Mucosa of descending colon (tissue), 3 donors: ENCODE measurements around the gene DGKQ. TPM values are rescaled to one million over a fixed set of nuclear protein-coding genes. Genes with fewer than 3 reads are reported as not detected.
"Not testable (repeated sequence)": the region's sequence is repeated elsewhere in the genome, so short reads cannot be mapped to it uniquely, and the experiment has no call there.

Source experiments
- ATAC-seq: fragments of 200-7000 bp; cut with Tn5 transposase; one replicate; pipeline ENCODE4 v1.9.1; 2020; ENCODE audit warnings: mild to moderate bottlenecking, moderate library complexity
- DNase-seq, 3 donors: peaks; one replicate each; pipeline ENCODE4 v3.0.0-alpha.2; 2020
- H3K36me3 ChIP-seq: fragments of 200-600 bp; one replicate; pipeline ENCODE4 v1.8.0; 2021; ENCODE audit warnings: low read depth, mild to moderate bottlenecking
- H3K4me1 ChIP-seq: fragments of 200-600 bp; one replicate; pipeline ENCODE4 v1.8.0; 2021; ENCODE audit warnings: low read depth, mild to moderate bottlenecking
- H3K4me3 ChIP-seq: fragments of 200-600 bp; one replicate; pipeline ENCODE4 v1.8.0; 2021; ENCODE audit warnings: mild to moderate bottlenecking
- H3K9me3 ChIP-seq: fragments of 200-600 bp; one replicate; pipeline ENCODE4 v1.8.0; 2021; ENCODE audit warnings: mild to moderate bottlenecking
- intact Hi-C, 2 donors: fragments of 100-400 bp; cut with DNase I in 1 of 2; cut with micrococcal nuclease in 1 of 2; formaldehyde crosslinking; loops; one replicate each; pipeline versions ENCODE4 v1.11.0 to v1.11.1; 2022; cut with DNase I, micrococcal nuclease
- total RNA-seq, 3 donors: library from RNA; stranded (reverse); fragmentation: NEBNext Ultra II Directional in 2 of 3; extraction: Animal tissue kit (Norgen Biotek cat#: 25700) in 2 of 3; gene quantifications; one replicate each; pipeline versions ENCODE4 v1.2.1 to v1.2.4, GENCODE V29; 2021 to 2023
- TF ChIP-seq, protein P1 (sequence below): fragments of 200-600 bp; IDR thresholded peaks from one replicate; pipeline ENCODE4 v1.8.0; 2022; ENCODE audit warnings: antibody characterized with exemption, mild to moderate bottlenecking
- donor health status: DM: no; HTN: no; CAD: no; lungs with moderate emphysema.
- donor health status: DM: no; HTN: no; CAD: no.
- donor health status: DM: no; HTN: yes; CAD: no.

The DGKQ gene
- total RNA-seq, 3 donors from 2014 or later, result 31.8 to 56.1 (median 41.7) TPM

DNA sequence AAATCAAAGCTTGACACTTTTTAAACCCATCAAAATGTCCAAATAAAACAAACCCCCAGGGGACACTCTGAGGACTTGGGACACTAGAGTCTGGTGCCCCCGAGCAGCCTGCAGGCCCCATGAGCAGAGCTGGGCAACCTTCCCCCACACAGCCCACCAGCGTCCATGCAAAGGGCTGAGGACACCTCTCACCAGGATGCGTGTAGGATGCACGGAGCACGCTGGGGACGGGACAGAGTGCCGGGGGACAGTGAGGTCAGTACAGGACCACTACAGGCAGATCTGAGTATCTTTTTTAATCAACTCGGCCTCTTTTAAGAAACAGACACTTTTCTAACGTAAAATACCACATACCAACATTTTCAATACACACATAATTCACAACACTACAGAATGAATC, 48.2 kb downstream of the DGKQ start:
- DNase-seq, result no peak
- no peak overlapping the region for H3K4me3 ChIP-seq
- no peaks in the 10 kb centered on the region for H3K9me3 ChIP-seq
- no peak for ATAC-seq
- H3K4me1 ChIP-seq, result peaks cover 18% of the 10 kb centered on the region
- TF ChIP-seq, protein P1, sequence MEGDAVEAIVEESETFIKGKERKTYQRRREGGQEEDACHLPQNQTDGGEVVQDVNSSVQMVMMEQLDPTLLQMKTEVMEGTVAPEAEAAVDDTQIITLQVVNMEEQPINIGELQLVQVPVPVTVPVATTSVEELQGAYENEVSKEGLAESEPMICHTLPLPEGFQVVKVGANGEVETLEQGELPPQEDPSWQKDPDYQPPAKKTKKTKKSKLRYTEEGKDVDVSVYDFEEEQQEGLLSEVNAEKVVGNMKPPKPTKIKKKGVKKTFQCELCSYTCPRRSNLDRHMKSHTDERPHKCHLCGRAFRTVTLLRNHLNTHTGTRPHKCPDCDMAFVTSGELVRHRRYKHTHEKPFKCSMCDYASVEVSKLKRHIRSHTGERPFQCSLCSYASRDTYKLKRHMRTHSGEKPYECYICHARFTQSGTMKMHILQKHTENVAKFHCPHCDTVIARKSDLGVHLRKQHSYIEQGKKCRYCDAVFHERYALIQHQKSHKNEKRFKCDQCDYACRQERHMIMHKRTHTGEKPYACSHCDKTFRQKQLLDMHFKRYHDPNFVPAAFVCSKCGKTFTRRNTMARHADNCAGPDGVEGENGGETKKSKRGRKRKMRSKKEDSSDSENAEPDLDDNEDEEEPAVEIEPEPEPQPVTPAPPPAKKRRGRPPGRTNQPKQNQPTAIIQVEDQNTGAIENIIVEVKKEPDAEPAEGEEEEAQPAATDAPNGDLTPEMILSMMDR, result no peak
- H3K36me3 ChIP-seq, result no peaks in the 10 kb centered on the region
- intact Hi-C loops, result no loop called here

DNA sequence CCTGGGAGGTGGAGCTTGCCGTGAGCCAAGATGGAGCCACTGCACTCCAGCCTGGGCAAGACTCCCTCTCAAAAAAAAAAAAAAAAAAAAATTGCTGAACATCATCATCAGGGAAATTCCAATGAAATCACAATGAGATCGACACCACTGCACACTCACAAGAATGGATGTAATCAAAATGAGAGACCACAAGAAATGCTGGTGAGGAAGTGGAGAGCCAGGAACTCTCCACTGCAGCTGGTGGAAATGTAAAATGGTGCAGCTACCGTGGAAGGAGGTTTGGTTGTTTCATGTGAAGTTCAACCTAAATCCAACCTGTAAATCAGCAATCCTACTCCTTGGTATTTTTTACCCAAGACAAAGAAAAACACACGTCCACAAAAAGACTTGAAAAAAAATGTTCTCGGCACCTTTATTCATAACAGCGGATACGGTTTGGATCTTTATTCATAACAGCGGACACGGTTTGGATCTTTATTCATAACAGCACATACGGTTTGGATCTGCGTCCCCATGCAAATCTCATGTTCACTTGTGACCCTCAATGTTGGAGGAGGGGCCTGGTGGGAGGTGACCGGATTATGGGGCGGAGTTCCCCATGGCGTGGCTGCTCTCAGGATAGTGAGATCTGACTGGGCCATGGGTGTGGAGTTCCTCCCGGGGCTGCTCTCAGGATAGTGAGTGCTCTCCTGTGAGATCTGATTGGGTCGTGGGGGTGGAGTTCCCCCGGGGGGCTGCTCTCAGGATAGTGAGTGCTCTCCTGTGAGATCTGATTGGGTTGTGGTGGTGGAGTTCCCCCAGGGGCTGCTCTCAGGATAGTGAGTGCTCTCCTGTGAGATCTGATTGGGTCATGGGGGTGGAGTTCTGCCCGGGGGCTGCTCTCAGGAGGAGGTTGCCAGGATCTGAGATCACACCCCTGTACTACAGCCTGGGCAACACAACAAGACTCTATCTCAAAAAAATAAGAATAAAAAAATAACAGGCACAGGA, 49.0 kb downstream of the DGKQ start:
- Histone ChIP-seq H3K4me1 (peaks cover 14% of the 10 kb centered on the region), H3K4me3 (no peak overlapping the region), H3K36me3 (no peaks in the 10 kb centered on the region), H3K9me3 (no peaks in the 10 kb centered on the region)
- peak; percentile 35 for ATAC-seq
- TF ChIP-seq, protein P1, result no peak
- intact Hi-C loops, result no loop called here
- DNase-seq, result peak in 1 of 3 donors; percentile 55

DNA sequence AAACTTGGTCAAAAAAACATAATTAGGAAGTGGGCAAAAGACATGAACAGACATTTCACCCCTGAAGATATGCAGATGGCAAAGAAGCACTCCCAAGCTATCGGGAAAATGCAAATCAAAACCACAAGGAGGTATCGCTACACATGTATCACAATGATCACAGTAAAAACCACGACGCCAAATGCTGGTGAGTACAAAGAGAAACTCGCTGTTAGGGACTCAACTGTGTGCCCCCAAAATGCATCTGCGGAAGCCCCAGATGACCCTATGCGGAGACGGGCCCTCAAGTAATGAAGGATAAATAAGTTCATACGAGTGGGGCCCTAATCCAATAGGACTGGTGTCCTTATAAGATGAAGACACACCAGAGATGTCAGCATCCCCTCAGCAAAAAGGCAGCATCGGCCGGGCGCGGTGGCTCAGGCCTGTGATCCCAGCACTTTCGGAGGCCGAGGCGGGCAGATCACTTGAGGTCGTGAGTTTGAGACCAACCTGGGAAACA, 51.5 kb downstream of the DGKQ start:
- Histone ChIP-seq H3K36me3 (no peaks in the 10 kb centered on the region), H3K4me3 (no peak overlapping the region), H3K4me1 (peaks cover 7% of the 10 kb centered on the region), H3K9me3 (no peaks in the 10 kb centered on the region)
- DNase-seq, result peak in 2 of 3 donors; percentile 21 to 45
- TF ChIP-seq, protein P1, result no peak
- peak; percentile 22 for ATAC-seq
- intact Hi-C loops, result no loop called here

DNA sequence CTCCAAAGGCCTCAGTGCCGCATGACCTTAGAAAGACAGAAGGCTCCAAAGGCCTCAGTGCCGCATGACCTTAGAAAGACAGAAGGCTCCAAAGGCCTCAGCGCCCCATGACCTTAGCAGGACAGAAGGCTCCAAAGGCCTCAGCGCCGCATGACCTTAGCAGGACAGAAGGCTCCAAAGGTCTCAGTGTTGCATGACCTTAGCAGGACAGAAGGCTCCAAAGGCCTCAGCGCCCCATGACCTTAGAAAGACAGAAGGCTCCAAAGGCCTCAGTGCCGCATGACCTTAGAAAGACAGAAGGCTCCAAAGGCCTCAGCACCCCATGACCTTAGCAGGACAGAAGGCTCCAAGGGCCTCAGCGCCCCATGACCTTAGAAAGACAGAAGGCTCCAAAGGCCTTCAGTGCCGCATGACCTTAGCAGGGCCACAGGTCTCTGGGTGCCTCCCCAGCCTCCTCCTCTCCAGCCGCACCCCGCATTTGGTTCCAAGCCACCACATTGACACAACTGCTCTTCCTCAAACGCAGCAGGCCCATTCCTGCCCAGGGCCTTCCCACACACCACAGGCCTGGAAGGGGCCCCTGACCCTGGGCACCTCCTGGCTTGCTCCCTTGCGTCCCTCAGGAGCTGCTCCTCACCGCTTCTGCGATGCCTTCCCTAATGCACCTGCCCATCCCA, 54.2 kb downstream of the DGKQ start:
- DNase-seq, result peak in 1 of 3 donors; percentile 19
- H3K36me3 ChIP-seq, H3K4me3 ChIP-seq, intact Hi-C loops, ATAC-seq, H3K9me3 ChIP-seq, H3K4me1 ChIP-seq: not testable (repeated sequence)

DNA sequence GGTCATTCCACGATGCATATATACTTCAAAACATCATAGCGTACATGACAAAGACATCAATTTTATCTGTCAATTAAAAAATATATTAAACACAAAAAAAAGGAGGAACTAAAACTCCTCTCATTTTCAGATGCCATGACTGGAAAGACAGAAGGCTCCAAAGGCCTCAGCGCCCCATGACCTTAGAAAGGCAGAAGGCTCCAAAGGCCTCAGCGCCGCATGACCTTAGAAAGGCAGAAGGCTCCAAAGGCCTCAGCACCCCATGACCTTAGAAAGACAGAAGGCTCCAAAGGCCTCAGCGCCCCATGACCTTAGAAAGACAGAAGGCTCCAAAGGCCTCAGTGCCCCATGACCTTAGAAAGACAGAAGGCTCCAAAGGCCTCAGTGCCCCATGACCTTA, 54.8 kb downstream of the DGKQ start:
- intact Hi-C loops, ATAC-seq, DNase-seq: not testable (repeated sequence)

DNA sequence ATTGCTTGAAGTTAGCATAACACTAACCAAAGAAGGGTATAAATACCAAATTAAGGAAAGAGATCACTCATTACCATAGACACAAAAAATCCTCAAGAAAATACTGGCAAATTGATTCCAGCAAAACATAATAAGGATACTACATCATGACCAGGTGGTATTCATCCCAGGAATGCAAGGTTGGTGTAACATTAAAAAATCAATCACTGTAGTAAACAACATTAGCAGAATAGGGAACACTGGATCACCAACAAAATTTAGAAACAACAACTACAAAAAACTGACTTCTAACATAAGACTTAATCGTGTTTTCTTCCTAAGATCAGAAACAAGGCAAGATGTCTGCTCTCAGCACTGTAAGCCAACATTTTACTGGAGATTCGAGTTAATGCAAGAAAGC, 55.4 kb downstream of the DGKQ start:
- no peak for ATAC-seq
- Histone ChIP-seq H3K4me3 (no peak overlapping the region), H3K36me3 (no peaks in the 10 kb centered on the region), H3K9me3 (no peaks in the 10 kb centered on the region), H3K4me1 (peaks cover 3% of the 10 kb centered on the region)
- DNase-seq, result no peak
- intact Hi-C loops, result no loop called here
- TF ChIP-seq, protein P1, result no peak

More for the DNA sequence above, 54.8 kb downstream of the DGKQ start:
- H3K36me3 ChIP-seq, H3K4me1 ChIP-seq, H3K9me3 ChIP-seq, H3K4me3 ChIP-seq: not testable (repeated sequence)
